Esophagus squamous epithelium (tissue), 4 donors: ENCODE data around the gene SLC7A8.

Experiments used
- CTCF ChIP-seq, 6 experiments: fragments of 450-650 bp in 4 of 6; fragments of 200-600 bp in 2 of 6; sonication (generic) in 2 of 6; IDR thresholded peaks; one replicate each; pipeline ENCODE4 v1.5.1; 2016 to 2019; ENCODE audit warnings: antibody characterized with exemption in 6 of 6, mild to moderate bottlenecking in 4 of 6, moderate library complexity in 4 of 6
- POLR2A ChIP-seq, 4 donors: fragments of 450-650 bp; IDR thresholded peaks; one replicate each; pipeline ENCODE4 v1.6.1; 2017; ENCODE audit warnings: antibody characterized with exemption in 4 of 4, mild to moderate bottlenecking in 4 of 4, moderate library complexity in 3 of 4

GRCh38 chr14:23154964-23155587 lies 28.4 kb downstream of the SLC7A8 start:
- TF ChIP-seq POLR2A (IDR thresholded peaks at IDR 0.05) (peak in 2 of 4 donors; percentile 43 to 54), CTCF (IDR thresholded peaks at IDR 0.05) (no peak)
